ENCODE measurements around the gene TCAIM. TPM values are rescaled to one million over a fixed set of nuclear protein-coding genes. Genes with fewer than 3 reads are reported as not detected.
"Not testable (repeated sequence)": the region's sequence is repeated elsewhere in the genome, so short reads cannot be mapped to it uniquely, and the experiment has no call there.

TCAIM gene
- polyA plus RNA-seq, 1 of the 3 experiments (the other 2 are of a cell fraction), result 8.4 TPM

DNA sequence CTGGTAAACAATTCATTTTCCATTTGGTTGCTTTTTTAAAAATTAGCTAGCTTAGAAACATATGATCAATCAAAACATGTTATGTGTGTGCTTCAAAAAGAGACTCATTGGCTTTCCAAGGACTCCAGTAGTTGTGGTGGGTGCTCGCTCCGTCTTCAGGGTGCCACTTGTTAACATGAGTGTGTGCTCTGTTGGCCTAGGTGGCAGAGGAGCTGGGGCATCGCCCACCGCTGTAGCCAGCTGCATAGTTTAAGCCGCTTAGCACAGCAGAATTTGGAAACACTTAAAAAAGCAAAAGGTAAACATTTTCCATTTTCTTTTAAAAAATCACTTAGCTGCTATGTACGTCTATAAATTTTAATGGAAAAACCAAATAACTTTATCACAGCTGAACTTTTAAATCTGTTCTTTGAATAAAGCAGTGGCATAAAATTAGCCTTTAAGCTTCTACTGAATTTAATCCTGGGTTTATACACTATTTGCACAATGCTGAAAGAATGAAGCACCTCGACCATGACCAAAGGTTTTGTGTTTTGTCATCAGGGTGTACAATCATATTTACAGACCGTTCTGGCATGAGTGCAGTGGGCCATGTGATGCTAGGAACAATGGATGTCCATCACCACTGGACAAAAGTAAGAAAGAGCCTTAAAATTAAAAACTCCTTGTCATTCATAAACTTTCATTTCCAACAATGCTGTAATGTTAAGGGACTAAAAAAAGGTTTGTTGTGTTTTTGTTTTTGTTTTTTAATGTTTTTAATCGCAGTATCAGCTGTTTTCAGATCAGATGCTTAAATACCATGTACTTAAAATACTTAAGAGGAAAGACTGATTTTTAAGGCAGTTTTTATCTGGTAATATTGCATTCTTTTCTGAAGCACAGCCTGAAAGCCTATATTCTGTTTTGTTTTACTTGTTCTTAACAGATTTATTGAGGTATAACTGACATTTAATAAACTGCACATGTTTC, 57.9 kb downstream of the TCAIM start:
- no peak overlapping the region for H3K4me3 ChIP-seq (ENCODE audit: low read depth in 2 of 2, low read length in 1 of 2)
- H4K20me1 ChIP-seq (ENCODE audit: insufficient read depth), result no peaks in the 10 kb centered on the region
- no peaks in the 10 kb centered on the region for H3K9me2 ChIP-seq
- no peak overlapping the region for H3K27ac ChIP-seq (ENCODE audit: low read depth in 2 of 2, low read length in 1 of 2)
- no peak overlapping the region for H3K4me2 ChIP-seq
- H3K4me1 ChIP-seq (ENCODE audit: control insufficient read depth in 1 of 2, insufficient read depth in 2 of 2, low read depth in 1 of 2, low read length in 1 of 2), result no peaks in the 10 kb centered on the region
- POLR2A ChIA-PET, result no interaction called here
- no peaks in the 10 kb centered on the region for H3K27me3 ChIP-seq (ENCODE audit: insufficient read depth)
- H3K36me3 ChIP-seq (replicated peaks in 1 of 2; ENCODE audit: control insufficient read depth in 1 of 2, insufficient read depth in 2 of 2, low read length in 1 of 2), result peaks cover 11 to 20% of the 10 kb centered on the region in 2 experiments
- no peaks in the 10 kb centered on the region for H3K9me3 ChIP-seq
- H3K79me2 ChIP-seq (ENCODE audit: insufficient read depth), result no peaks in the 10 kb centered on the region
- TF ChIP-seq NFIC (IDR thresholded peaks at IDR 0.05; ENCODE audit: borderline replicate concordance) (no peak), FOSL2 (IDR thresholded peaks at IDR 0.05; ENCODE audit: borderline replicate concordance, low read depth) (no peak), FOXJ3 (CRISPR knock-in tag; IDR thresholded peaks at IDR 0.05) (no peak), JUND (IDR thresholded peaks at IDR 0.05) (no peak), TAF1 (IDR thresholded peaks at IDR 0.05; ENCODE audit: borderline replicate concordance, low read depth, low read length) (no peak), YY1 (IDR thresholded peaks at IDR 0.05; ENCODE audit: low read depth) (no peak), ELF1 (IDR thresholded peaks at IDR 0.05) (no peak), RAD21 (IDR thresholded peaks at IDR 0.05; ENCODE audit: low read length) (no peak), SMC3 (IDR thresholded peaks at IDR 0.05; ENCODE audit: low read depth, low read length) (no peak), POLR2AphosphoS5 (IDR thresholded peaks at IDR 0.05; ENCODE audit: low read depth, low read length) (no peak), FOXM1 (IDR thresholded peaks at IDR 0.05; ENCODE audit: low read depth) (no peak), NRF1 (IDR thresholded peaks at IDR 0.05; ENCODE audit: low read depth, low read length) (no peak)
- CTCF ChIA-PET, result no interaction called here
- peaks cover 3% of the 10 kb centered on the region for H3F3A ChIP-seq (replicated peaks; ENCODE audit: insufficient read depth)
- WGBS (ENCODE audit: low lambda C conversion rate), result 88% methylated on average over 9 of the region's 9 CpGs
- H3K9ac ChIP-seq, result no peak overlapping the region
- no peak overlapping the region for H2AFZ ChIP-seq (ENCODE audit: low read depth)
- DNase-seq, result no peak

- peaks cover 11 to 20% of the 10 kb centered on the region in 2 experiments for H3K36me3 ChIP-seq (replicated peaks in 1 of 2; ENCODE audit: control insufficient read depth in 1 of 2, insufficient read depth in 2 of 2, low read length in 1 of 2)
- DNase-seq; H3K27me3 ChIP-seq (ENCODE audit: insufficient read depth); H3F3A ChIP-seq (replicated peaks; ENCODE audit: insufficient read depth); H3K9ac ChIP-seq; H2AFZ ChIP-seq (ENCODE audit: low read depth); H3K27ac ChIP-seq (ENCODE audit: low read depth in 2 of 2, low read length in 1 of 2); CTCF ChIA-PET; H3K9me2 ChIP-seq; H3K4me3 ChIP-seq (ENCODE audit: low read depth in 2 of 2, low read length in 1 of 2); H3K4me2 ChIP-seq; H3K4me1 ChIP-seq (ENCODE audit: control insufficient read depth in 1 of 2, insufficient read depth in 2 of 2, low read depth in 1 of 2, low read length in 1 of 2); POLR2A ChIA-PET; H4K20me1 ChIP-seq (ENCODE audit: insufficient read depth); H3K79me2 ChIP-seq (ENCODE audit: insufficient read depth); H3K9me3 ChIP-seq: not testable (repeated sequence)
- WGBS (ENCODE audit: low lambda C conversion rate), result 97% methylated on average over 8 of the region's 8 CpGs
These were observed 59.7 kb downstream of the TCAIM start for GRCh38 chr3:44398271-44398670.

- WGBS (ENCODE audit: low lambda C conversion rate), result 96% methylated on average over 4 of the region's 4 CpGs
- H3K9me3 ChIP-seq, result no peaks in the 10 kb centered on the region
- no peaks in the 10 kb centered on the region for H3K4me1 ChIP-seq (ENCODE audit: control insufficient read depth in 1 of 2, insufficient read depth in 2 of 2, low read depth in 1 of 2, low read length in 1 of 2)
- peaks cover 11 to 20% of the 10 kb centered on the region in 2 experiments for H3K36me3 ChIP-seq (replicated peaks in 1 of 2; ENCODE audit: control insufficient read depth in 1 of 2, insufficient read depth in 2 of 2, low read length in 1 of 2)
- no peak overlapping the region for H3K9ac ChIP-seq
- no peak overlapping the region for H2AFZ ChIP-seq (ENCODE audit: low read depth)
- no peak for TF ChIP-seq NRF1 (IDR thresholded peaks at IDR 0.05; ENCODE audit: low read depth, low read length)
- H3F3A ChIP-seq (replicated peaks; ENCODE audit: insufficient read depth), result no peaks in the 10 kb centered on the region
- no peak for DNase-seq
- H3K4me2 ChIP-seq, result no peak overlapping the region
- no peak overlapping the region for H3K27ac ChIP-seq (ENCODE audit: low read depth in 2 of 2, low read length in 1 of 2)
- ChIA-PET POLR2A (no interaction called here), CTCF (no interaction called here)
- no peaks in the 10 kb centered on the region for H3K79me2 ChIP-seq (ENCODE audit: insufficient read depth)
- no peaks in the 10 kb centered on the region for H4K20me1 ChIP-seq (ENCODE audit: insufficient read depth)
- H3K9me2 ChIP-seq, result no peaks in the 10 kb centered on the region
- H3K27me3 ChIP-seq (ENCODE audit: insufficient read depth), result no peaks in the 10 kb centered on the region
- no peak overlapping the region for H3K4me3 ChIP-seq (ENCODE audit: low read depth in 2 of 2, low read length in 1 of 2)
These were observed 60.3 kb downstream of the TCAIM start for GRCh38 chr3:44398853-44399252.

Data from SK-N-SH (cell line).